ENCODE measurements around the gene SLC27A4.

The SLC27A4 gene

DNA sequence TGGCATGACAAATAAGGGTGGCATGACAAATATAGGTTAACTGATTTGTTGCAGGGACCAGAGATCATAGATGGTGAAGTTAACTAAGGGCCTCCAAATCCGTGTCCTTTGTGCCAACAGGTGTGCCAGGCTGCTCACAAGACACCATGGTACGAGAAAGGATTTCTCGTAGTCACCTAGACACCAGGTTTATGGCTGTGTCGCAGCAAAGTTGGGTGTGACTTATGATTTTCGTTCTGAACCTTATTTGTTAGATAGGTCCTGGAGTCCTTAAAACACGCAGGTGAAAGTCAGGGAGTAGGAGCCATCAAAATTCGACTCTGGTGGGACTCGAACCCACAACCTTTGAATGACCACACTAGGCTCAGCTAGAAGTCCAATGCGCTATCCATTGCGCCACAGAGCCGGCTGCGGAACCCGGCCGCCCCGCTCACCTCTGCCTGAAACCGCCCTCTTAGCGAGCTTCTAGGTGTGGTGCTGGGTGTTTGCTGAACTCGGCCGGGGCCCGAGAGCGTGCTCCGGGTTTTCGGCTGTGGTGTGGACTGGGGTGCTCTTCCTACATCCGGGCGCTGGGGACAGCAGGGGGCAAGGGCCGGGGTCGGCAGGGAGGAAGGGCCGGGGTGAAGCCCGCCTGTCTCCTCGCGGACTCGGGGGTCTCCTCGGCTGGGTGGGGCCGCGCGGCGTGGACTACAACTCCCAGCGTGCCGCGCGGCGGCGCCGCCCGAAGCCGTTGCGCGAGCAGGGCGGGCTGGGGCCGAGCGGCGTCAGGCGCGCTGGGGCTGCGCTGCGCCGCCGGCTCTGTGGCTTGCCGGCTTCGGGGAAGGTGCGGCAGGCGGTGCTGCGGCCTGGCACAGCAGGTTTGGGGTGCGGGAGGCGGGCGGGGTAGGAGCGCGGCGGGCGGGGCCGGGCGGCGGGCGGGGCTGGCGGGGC lies at the start of gene SLC27A4:
SLC27A4 (plus strand) TSS at position 767 of the 930 bp plus-strand sequence. CDS start 2,606 bp downstream, outside the sequence.
- peak; percentile 50 to 64 (median 58) for DNase-seq (ENCODE audit: low read depth in 3 of 3, low spot score in 1 of 3)

DNA sequence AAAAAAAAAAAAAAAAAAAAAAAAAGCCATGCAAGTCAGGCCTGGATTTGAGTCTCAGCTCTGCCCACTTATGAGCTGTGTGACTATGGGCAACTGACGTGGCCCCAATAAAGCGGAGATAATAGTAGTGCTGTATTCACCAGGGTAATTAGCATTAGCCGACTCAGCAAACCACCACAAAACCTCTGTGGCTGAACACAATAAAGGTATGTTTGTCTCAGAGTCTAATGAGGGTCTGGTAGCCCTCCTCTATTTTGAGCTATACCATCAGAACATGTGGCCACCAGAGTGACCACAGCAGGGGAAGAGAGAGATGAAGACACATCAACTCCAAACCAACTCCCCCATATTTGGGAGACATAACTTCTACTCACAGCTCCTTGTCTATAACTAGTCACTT lies 48.3 kb upstream of the SLC27A4 start:
- no peak for DNase-seq (ENCODE audit: low read depth in 3 of 3, low spot score in 1 of 3)

DNA sequence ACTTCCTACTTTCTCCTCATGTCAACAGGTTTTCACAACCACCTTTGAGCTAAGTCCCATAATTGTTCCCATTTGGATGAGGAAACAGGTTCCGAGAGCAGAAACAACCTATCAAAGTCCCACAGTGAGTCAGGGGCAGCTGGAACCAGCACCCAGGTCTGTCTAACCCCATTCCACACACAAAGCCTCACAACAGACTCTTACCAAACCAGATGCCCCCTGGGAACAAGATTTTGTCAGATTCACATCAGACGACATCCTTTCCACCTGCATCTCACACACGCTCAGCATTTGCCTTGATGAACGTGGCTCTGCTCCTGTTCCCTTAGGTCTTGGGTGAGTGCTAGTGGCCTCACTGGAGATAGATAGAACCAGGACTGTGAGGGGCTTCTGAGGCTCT lies 47.2 kb upstream of the SLC27A4 start:
- no peak for DNase-seq (ENCODE audit: low read depth in 3 of 3, low spot score in 1 of 3)

DNA sequence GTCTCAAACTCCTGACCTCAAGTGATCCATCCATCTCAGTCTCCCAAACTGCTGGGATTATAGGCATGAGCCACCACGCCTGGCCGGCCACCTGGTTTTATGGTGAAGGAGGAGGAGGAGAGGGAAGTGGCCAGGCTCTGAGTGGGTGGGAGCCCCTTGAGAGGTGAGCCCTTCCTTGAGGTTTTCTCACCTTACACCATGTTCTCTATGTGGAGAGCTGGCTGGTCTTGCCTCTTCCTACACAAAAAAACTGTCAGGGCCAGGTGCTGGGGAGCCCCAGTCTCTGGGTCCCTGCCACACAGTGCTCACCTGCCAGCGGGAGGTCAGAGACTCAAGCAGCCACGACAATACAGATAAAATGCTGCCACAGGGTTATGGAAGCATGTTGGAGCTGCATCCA lies 46.2 kb upstream of the SLC27A4 start:
- no peak for DNase-seq (ENCODE audit: low read depth in 3 of 3, low spot score in 1 of 3)

DNA sequence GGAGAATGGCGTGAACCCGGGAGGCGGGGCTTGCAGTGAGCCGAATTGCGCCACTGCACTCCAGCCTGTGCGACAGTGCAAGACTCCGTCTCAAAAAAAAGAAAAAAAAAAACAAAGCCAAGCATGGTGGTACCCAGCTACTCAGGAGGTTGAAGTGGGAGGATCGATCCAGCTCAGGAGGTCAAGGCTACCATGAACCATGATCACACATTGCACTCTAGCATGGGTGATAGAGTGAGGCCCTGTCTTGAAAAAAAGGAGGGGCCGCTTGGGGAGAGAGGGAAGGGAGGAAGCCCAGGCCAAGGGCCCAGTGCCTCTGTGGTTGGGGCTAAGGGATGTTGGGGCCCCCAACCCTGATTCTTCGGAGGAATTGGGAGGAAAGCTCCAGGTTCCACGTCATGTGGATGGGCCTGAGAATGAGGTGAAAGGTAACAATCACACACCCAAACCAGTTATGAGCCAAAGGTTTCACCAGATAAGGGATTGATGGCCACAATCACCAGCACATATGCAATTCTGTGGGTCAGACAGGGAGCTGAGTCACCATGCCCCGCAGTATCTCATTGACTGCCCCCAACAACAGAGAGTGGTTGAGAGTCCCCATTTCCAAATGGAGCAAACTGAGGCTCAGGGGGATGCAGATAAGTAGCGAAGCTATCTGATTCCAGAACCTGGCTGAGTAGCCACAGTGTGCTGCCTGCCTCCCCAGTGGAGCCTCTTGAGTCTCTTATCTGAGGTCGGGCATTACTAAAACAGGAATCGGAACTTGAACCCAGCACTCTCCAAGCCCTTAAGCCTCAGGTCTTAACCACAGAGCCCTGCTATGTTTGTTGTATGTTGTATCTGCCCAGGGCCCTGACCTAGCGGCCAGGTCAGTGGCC lies 43.7 kb upstream of the SLC27A4 start:
- DNase-seq (ENCODE audit: low read depth in 3 of 3, low spot score in 1 of 3) = no peak

DNA sequence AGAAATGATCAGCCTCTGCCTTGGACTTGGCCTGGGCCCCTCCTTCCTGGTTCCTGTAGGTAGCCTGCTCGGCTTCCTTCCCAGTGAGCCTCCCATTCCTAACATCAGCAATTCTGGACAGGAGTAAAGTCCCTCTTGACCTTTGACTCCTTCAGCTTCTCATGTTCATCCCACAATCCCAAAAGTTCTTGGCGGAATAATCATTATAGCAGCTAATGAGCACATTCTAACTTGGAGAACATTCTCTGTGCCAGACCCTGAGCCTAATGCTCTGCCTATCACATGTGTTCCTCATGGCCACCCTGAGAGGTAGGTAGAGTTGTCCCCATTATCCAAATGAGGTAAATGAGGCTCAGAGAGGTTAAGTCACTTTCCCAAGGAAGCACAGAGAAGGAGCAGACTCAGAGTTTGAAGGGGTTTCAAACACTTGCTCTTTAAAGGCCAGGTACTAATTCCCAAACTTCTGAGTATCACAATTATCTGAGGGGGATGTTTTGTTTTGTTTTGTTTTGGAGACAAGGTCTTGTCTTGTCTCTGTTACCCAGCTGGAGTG lies 43.0 kb upstream of the SLC27A4 start:
- DNase-seq (ENCODE audit: low read depth in 3 of 3, low spot score in 1 of 3) = no peak

DNA sequence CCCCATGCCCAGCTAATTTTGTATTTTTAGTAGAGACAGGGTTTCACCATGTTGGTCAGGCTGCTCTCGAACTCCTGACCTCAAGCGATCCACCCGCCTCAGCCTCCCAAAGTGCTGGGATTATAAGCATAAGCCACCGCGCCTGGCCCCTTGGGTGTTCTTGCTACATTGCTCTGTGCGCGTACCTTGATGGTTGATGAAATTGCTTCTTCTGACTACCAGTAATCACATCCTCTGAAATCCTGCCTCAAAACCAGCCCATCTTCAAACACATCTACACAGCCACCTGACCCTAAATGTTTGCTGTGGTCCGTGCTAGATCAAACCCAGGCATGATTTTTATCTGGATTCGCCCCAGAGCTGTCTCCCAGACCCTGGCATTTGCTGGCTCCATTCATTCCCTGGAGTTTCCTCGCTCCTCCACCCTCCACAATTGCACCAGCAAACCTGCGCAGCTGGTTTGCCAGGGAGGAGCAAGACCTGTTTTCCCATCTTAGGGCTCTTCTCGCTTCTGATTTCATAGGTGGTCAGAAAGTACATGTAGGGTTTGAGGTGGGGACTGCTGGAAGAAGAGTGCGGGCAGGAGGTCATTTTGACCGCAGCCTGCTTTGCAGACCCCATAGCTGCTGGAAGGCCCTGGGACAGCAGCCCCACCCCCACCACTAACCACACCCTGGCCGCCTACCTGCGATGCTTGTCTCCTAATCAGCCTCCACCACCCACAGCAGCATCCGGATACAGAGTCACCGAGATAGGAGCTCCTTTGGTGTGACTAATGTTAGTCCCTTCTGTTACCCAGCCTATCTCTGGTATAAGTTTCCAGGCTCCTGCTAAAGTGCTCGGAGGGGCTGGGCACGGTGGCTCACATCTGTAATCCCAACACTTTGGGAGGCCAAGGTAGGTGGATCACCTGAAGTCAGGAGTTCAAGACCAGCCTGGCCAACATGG lies 41.5 kb upstream of the SLC27A4 start:
- no peak for DNase-seq (ENCODE audit: low read depth in 3 of 3, low spot score in 1 of 3)

DNA sequence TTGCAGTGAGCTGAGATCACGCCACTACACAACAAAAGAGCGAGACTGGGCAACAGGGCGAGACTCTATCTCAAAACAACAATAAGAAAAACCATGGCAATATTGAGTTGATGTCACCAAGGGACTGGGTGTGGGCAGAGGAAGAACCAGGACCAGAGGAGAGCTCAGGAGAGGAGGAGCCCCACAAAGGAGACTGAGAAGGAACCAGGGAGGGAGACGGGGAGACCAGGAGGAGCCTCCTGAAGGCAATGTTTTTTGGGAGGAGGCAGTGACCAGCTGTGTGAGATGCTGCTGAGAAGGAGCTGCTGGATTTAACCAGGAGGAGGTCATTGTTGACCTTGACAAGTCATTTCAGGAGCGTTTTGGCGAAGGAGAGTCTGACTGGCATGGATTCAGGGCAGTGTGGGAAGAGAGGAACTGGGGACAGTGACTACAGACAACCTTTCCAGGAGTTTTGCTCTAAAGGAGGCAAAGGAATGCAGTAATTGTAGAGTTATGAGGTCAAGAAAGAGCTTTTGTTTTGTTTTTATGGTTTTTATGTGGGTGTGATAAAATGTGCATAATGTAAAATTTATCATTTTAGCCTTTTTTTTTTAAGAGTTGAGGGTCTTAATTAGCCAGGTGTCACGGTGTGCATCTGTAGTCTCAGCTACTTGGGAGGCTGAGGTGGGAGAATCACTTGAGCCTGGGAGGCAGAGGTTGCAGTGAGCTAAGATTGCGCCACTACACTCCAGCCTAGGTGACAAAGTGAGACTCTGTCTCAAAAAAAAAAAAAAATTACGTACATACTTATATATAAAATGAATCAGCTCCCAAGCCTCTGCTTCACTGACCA lies 36.0 kb upstream of the SLC27A4 start:
- no peak for DNase-seq (ENCODE audit: low read depth in 3 of 3, low spot score in 1 of 3)

DNA sequence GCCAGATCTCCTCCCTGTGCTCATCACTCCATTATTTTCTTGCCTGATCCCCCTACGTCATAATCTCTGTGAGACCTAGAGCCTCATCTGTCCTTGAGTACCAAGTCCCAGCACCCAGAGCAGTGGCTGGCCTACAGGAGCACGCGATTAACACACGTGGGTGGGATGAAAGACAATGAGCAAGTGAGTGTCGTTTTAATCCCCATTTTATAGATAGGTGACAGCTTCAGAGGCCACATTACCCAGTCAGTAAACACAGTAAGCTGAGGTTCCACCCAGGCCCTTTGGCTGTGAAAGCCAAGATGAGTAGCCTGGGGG lies 35.4 kb upstream of the SLC27A4 start:
- no peak for DNase-seq (ENCODE audit: low read depth in 3 of 3, low spot score in 1 of 3)

DNA sequence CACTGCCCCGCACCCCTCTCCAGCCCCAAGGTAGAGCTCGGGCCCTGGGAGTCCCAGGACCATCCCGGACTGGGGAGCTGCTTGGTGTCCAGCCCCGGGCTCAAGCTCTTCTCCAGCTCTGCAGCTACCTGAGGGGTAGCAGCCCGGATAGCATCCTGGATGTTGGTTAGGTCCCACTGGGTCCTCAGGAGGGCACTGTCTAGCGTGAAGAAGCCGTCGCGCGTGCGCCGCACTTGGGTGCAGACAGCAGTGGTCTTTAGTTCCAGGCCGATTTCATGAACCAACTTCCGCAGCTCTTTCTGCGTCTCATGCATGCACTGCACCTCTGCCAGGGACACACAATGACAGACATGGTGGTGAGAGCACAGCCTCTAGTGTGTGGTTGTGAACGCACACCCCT lies 30.8 kb upstream of the SLC27A4 start:
- no peak for DNase-seq (ENCODE audit: low read depth in 3 of 3, low spot score in 1 of 3)

DNA sequence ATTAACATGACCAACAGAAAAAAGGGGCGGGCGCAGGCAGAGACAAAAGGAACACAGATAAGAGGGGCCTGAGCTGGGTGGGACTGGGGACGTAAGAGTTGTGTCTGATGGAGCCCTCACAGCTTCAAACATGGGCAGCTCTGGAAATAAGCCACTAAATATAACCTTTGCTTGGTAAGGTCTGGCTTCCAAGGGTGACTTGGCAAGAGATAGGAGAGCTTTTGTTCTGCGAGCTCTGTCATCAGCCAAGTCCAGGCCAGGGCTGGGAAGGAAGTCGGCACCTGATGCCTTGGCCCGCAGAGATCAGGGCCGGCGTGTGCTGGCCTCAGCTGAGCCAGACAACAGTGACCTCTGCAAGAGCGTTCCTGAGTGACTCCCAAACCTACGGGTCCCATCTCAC lies 29.9 kb upstream of the SLC27A4 start:
- DNase-seq (ENCODE audit: low read depth in 3 of 3, low spot score in 1 of 3) = no peak

DNA sequence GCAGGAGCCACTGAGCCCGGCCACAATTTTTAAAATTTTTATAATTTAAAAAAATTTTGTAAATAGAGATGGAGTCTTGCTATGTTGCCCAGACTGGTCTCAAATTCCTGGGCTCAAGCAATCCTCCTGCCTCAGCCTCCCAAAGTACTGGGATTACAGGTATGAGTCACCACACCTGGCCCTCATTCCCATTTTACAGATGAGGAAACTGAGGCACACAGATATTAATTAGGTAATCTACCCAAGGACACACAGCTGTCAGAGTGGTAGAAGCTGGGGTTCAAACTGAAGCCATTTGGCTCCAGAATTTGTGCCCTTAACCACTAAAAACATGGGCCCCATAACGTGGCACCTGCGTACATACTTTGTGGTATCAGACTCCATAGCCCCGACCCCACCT lies 25.6 kb upstream of the SLC27A4 start:
- DNase-seq (ENCODE audit: low read depth in 3 of 3, low spot score in 1 of 3) = no peak

DNA sequence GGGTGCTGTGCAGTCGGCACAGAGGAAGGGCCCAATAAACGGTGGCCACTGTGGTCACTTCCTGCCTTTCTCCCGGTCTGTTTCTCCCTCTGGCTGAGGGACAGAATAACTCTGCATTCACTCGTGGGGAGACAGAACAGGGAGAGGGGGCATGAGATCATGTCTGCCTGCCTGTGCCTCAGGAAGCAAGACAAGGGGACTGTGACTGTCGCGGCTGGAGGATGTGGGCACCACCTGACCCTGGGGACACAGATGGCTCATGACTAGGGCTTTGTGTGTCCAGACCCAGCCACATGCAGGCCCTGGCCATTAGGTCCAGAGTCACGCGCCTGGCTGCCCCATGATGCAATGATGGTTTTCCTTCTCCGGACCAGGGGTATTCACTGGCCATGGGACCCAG lies 23.9 kb upstream of the SLC27A4 start:
- DNase-seq (ENCODE audit: low read depth in 3 of 3, low spot score in 1 of 3) = no peak

DNA sequence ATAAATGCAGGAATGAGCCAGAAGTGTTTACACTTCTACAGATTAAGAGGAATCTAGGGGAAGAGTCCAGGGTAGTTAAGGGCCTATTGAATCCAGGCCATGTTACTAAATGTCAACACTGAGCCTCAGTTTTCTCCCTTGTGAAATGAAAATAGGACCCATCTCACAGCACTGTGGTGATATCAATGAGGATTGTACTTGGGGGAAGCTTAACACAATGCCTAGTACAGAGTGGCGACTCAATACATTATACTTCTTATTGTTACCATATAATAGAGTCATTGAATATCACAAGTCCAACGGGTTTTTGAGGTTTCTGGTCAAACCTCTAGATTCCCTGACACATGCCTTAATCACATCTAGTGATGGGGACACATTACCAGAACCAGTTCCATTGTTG lies 22.7 kb upstream of the SLC27A4 start:
- DNase-seq (ENCODE audit: low read depth in 3 of 3, low spot score in 1 of 3) = no peak

DNA sequence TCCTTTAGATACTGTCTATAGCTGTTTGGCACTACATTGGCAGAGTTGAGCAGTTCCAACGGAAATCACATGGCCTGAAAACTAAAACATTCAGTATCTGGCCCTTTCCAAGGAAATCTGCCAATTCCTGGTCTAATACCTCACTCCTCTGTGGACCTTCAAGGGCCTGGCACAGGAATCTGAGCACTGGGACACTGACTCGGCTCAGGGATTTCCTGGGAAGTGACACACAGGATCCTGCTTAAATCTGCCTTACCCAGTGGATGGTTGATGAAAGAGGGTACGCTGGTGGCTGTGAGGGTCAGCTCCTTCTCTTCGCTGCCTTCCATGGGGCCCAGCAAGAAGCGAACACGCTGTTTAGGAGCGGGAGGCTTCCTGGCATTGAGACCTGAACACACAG lies 19.0 kb upstream of the SLC27A4 start:
- DNase-seq (ENCODE audit: low read depth in 3 of 3, low spot score in 1 of 3) = no peak

DNA sequence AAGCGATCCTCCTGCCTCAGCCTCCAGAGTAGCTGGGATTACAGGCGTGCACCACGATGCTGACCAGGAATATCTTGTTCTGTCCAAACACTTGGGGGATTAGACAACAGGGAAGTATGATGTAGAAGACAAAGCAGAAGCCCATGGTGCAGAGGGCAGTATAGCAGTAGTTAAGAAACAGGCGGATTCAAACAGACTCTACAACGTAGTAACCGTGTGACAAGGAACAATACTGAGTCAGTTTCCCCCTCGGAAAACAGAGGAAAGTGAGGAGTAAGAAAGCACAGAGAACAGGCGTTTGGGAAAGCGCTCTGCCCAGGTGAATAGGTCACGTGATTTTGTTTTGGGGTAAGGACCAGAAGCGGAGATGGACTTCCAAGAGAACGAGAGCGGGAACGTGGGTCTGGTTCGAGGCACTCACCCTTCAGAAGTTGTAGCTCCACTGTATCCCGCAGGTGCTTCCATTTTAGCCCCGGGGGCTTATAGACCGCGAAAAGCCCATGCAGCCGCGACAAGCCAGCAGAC lies 18.4 kb upstream of the SLC27A4 start:
- no peak for DNase-seq (ENCODE audit: low read depth in 3 of 3, low spot score in 1 of 3)

DNA sequence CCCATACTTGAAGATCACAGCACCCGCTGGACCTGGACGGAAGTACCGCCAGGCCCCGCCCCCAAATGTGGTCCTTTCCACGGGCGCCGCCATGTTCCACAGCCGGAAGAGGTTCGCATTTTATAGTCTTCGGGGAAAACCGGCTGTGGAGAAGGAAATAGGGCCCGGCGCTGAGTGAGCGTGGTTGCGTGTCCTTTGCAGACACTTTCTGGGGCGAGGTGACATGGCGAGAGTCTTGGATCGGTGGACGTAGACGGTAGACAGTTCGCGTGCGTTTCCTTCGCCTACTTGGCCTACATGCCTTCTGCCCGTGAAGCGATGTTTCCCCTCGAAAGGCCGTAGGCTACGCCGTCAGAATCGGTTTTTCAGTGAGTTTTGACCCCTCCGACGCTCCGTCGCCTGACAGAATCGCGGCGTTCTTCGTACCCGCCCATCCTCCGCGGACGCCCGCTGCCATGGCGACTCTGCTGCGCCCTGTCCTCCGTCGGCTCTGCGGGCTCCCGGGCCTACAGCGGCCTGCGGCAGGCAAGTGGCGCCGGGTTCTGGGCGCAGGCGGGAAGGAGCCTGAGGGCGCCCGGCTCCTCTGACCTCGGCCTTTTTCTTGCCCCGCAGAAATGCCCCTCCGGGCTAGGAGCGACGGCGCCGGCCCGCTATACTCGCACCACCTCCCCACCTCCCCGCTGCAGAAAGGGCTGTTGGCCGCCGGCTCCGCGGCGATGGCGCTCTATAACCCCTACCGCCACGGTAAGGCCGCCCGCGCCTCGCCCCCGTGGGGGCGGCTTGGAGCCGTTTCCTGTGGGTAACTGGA lies 17.7 kb upstream of the SLC27A4 start, which contains the start of the genes COQ4 and TRUB2:
COQ4 (plus strand) TSS at position 436 of the 808 bp plus-strand sequence; CDS start at position 456, 20 bp downstream.
TRUB2 (minus strand) TSS at position 44 of the 808 bp plus-strand sequence; CDS start at position 5, 39 bp downstream.
- peak; percentile 79 to 87 (median 83) for DNase-seq (ENCODE audit: low read depth in 3 of 3, low spot score in 1 of 3)

DNA sequence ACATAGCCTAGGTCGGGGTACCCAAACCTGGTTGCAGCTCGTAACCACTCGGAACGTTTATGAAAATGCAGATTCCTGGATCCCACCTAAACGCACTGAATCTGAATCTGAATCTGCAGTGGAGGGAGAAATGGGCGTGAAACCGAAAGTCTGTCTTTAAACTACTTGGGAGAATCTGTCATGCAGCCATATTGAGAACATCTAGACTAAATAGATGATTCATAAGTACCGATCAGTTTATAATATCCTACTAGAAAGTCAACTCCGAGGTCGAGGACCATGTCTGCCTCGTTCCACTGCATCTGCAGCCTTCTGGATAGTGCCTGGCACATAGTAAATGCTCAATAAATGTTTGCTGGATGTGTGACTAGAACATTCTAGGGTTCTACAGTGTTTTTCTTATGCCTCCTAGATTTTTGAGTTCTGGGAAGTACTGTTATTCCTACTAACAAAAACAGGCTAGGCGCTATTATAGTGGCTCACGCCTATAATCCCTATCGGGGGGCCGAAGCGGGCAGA lies 17.1 kb upstream of the SLC27A4 start:
- no peak for DNase-seq (ENCODE audit: low read depth in 3 of 3, low spot score in 1 of 3)

All from stimulated activated CD4-positive, alpha-beta T cell treated with anti-CD3 and anti-CD28 coated beads, TNF-alpha, amount 100 ng/mL, for 1 hour (primary cell).